GM21619 (cell line): ENCODE results near the gene KRTAP4-11.
"Not testable (repeated sequence)": the region's sequence is repeated elsewhere in the genome, so short reads cannot be mapped to it uniquely, and the experiment has no call there.

Source experiments
- ATAC-seq: cut with Tn5 transposase; IDR thresholded peaks from one replicate; pipeline ENCODE4 v1.9.1; 2021; ENCODE audit not compliant: unreplicated experiment

KRTAP4-11 gene

DNA sequence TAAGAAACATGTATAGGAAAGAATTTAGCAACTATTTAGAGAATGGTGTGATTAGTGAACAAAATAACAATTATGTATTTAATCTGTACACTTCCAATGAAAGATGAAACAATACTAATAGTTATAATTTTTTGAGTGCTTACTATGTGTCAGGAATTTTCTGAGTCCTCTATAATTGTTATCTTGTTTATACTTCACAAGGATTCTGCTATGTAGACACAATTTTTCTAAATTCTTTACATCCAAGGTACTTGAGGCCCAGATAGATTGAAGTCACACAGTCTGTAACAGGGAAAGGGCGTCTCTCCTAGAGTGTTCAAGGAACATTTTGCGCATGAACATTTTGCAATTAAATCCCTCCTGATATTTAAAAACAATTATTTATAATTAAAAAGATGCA, 6.9 kb upstream of the KRTAP4-11 start:
- no peak for ATAC-seq

GRCh38 chr17:41123991-41124371, 5.8 kb upstream of the KRTAP4-11 start, which contains the start of gene KRTAP4-12:
KRTAP4-12 (minus strand) TSS chr17:41124182; CDS start chr17:41124122, 60 bp downstream.
- not testable (repeated sequence) for ATAC-seq

- not testable (repeated sequence) for ATAC-seq
Measured at GRCh38 chr17:41123292-41123990, 5.3 kb upstream of the KRTAP4-11 start.

- ATAC-seq = no peak
Measured at GRCh38 chr17:41121742-41122141, 3.6 kb upstream of the KRTAP4-11 start.

- not testable (repeated sequence) for ATAC-seq
Measured at GRCh38 chr17:41119696-41120690, 1.8 kb upstream of the KRTAP4-11 start.

DNA sequence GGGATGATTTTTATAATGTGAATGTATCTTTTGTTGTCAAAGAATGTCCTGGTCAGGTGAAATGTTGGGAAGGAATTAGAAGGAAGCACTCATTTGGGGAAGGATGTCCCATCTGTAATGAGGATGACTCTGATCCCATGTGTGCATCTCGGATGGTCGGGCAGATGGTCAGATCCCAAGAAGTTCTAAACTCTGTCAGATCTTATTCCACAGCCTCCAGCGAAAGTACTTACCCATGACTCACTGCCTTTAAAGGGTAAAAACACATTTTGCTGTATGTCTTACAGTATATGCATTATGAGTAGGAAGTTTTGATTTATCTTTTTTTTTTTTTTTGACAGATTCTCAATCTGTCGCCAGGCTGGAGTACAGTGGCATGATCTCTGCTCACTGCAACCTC, 548 bp upstream of the KRTAP4-11 start:
- ATAC-seq = no peak

GRCh38 chr17:41116297-41116696, 1.9 kb downstream of the KRTAP4-11 start:
- ATAC-seq = no peak

- ATAC-seq = no peak
Measured at GRCh38 chr17:41111151-41111885, 6.9 kb downstream of the KRTAP4-11 start.

DNA sequence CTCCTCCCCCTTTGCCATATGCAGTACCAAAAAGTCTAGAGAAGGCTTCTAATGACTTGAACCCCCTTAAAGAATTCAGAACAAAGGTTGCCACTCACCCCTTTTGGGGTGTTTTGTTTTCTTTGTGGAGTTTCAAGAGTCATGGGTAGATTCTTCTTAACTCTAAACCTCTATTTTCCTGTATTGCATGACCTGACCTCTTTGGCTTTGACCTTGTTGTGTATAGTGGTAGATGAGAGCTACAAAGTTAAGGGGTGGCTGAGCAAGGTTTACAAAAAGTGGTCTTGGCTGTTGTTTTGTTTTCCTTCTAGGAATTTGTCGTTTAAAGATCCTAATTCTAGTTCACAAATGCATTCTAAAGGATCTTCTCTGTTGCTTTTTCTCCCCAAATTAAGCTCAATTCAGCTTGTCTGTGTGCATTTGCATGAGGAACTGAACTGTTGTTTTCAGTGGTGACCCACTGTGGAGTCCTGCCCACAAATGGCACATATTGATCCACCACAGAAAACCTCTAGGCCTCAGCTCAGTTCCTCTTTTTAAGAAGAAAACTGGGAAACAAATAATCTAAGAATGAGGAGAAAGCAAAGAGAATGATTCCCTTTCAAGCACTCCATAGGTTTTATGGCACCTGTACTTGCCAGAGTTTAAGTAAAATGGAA, 9.3 kb downstream of the KRTAP4-11 start:
- ATAC-seq = not testable (repeated sequence)

DNA sequence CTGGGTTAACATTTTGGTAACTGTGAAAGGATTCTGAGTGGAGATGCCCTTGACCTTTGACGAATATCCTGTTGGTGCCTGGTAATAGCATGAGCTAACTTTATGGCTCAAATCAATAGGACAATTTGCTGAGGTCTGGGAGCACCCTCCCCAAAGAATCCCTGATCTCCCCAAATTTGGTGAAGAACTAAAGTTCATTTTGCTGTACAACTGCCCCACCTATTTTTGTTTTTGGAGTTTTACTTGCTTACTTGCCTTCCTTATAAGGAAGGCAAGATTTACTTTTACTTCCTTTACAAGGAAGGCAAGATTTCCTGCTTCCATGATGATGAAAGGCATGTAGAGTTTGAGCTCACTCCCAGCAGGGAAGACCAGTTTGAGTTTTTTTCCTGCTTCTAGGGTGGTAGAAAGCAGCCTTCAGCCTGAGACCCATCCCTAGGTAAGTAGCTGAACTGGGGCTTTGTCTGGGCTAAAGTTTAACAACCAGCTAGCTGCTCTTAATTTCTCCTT, 10.2 kb downstream of the KRTAP4-11 start:
- no peak for ATAC-seq

GRCh38 chr17:41105347-41105746, 12.8 kb downstream of the KRTAP4-11 start, which contains the start of gene KRTAP4-9:
KRTAP4-9 (plus strand) TSS chr17:41105389; CDS start chr17:41105389, 0 bp downstream.
- not testable (repeated sequence) for ATAC-seq

DNA sequence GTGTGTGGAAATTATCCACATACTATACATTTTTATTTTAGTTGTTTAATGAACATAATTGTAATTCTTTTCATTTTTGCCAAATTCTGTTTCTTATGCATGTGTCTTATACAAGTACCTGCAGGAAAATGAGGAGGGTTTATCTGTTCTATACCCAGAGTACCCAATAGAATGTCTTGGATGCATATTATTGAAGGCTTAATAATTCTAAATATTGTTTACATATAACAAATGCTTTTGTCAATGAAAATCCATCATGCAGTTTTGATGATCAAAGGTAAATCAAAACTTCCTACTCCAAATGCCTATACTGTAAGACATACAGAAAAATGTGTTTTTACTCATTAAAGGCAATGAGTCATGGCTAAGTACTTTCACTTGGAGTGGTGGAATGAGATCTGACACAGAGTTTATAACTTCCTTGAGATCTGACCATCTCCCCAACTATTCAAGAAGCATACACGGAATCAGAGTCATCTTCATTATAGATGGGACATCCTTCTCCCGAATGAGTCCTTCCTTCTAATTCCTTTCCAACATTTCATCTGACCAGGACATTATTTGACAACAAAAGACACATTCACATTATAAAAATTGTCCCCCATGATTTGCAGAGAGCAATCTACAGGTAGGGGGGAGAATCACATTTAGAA, 13.7 kb downstream of the KRTAP4-11 start:
- not testable (repeated sequence) for ATAC-seq

DNA sequence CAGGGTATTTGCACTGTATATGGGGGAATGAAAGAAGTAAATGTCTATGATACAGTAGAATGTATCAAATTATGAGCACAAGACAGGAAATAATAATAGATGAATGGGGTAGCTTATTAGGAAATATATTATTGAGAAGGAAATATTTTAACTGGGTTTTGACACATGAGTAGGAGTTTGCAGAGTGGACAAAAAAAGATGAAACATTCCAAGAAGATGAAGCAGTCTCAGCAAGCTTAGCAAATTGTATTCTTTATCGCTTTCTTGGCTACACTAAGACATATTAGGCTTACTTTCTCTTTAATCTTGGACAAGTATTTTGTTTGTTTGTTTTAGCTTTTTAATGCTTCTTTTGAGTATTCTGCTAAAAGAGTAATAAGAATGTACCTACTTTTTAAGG, 14.3 kb downstream of the KRTAP4-11 start:
- no peak for ATAC-seq

- no peak for ATAC-seq
Measured at GRCh38 chr17:41101586-41102259, 16.4 kb downstream of the KRTAP4-11 start, which contains the start of gene KRTAP4-16. KRTAP4-16 (minus strand) TSS chr17:41102209; CDS start chr17:41102209, 0 bp downstream.

DNA sequence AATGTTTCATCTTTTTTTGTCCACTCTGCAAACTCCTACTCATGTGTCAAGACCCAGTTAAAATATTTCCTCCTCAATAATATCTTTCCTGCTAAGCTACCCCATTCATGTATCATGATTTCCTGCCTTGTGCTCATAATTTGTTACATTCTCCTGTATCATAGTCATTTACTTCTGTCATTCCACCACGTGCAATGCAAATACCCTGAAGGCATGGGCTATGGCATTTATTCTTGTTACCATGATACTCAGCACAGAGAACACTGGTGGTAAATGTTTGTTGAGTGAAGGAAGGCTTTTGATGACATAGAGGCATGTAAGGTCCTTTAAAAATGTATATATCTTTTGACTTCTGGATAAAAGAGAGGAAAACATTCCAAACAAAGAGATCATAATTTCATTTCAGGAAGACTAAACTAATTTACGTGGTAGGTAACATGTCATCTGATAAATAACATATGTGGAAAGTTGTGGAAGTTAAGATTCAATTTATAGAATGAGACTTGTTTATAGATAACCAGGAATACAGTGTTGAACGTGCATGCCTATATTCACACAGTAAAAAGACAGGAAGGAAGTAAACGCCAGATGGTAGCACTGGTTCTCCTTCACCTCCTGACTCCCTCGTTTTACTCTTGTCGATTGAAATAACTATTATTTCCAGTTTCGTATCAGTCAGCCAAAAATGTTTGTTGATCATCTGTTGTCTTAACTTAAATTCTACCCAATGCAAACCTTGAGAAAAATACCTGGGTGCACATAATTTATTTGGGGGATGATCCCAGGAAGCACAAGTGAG, 18.3 kb downstream of the KRTAP4-11 start:
- not testable (repeated sequence) for ATAC-seq

GRCh38 chr17:41098481-41098880, 19.7 kb downstream of the KRTAP4-11 start:
- ATAC-seq = no peak

GRCh38 chr17:41098042-41098441, 20.1 kb downstream of the KRTAP4-11 start, which contains the start of gene KRTAP4-8:
KRTAP4-8 (minus strand) TSS chr17:41098142; CDS start chr17:41098084, 58 bp downstream.
- no peak for ATAC-seq

DNA sequence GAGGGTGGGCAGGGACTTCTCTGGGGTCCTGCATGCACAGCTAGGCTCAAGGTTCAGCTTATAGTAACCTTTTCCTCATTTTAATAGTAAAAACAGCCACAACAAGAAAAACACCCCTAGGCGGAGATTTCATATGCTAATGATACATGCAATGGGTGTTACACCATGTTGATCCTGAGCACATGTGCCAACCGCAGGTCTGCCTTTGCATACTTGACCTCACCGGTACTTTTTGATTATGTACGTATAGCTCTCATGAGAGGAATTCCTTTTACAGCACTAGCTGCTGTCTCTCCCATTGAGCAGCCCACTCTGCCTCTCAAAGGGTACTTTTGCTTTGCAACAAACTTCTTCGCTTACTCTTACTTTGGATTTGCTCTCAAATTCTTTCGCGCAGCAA, 22.1 kb downstream of the KRTAP4-11 start:
- ATAC-seq = no peak
